AML-193 (cell line): Measurements from ENCODE around the gene CD34.
A peak's percentile ranks its signal among the peaks of the same experiment; 100 is the strongest.
"Not testable (repeated sequence)": the region's sequence is repeated elsewhere in the genome, so short reads cannot be mapped to it uniquely, and the experiment has no call there.

ENCODE experiments used
- DNase-seq, 2 experiments: peaks; one replicate each; lab custom pipeline; 2025; lab: John Stamatoyannopoulos, UW

The CD34 gene

DNA sequence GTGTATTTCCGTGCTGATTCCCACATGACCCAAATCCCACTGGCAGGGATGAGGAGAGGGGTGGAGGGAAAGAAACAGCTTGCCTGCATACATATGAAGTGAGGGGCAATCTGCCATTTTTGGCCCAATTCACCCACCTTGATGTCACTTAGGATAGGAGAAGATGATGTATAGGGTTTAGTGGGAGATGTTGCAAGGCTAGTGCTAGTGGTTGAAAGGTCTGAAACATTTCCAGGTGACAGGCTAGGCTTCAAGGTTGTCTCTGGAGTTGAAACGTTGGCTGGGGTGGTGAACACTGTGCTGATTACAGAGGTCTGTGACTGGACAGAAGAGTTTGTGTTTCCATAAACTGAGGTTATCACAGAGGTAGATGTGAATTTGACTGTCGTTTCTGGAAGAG lies 12.1 kb downstream of the CD34 start:
- no peak for DNase-seq

DNA sequence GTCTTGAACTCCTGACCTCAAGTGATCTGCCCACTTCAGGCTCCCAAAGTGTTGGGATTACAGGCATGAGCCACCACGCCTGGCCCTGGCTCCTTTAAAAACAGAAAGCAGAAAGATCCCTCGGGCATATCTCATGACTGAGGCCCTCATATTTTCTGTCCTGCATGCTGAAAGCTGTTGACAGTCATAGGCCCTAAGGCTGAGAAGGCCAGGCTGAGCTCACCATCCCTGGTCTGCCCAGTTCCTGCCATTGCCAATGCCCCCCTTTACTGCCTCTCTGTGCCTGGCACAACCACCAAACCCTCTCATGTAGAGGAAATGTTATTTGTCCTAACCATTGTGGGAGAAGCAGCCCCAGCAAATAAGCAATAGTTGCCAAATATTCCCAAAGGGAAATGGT lies 12.7 kb downstream of the CD34 start:
- no peak for DNase-seq

DNA sequence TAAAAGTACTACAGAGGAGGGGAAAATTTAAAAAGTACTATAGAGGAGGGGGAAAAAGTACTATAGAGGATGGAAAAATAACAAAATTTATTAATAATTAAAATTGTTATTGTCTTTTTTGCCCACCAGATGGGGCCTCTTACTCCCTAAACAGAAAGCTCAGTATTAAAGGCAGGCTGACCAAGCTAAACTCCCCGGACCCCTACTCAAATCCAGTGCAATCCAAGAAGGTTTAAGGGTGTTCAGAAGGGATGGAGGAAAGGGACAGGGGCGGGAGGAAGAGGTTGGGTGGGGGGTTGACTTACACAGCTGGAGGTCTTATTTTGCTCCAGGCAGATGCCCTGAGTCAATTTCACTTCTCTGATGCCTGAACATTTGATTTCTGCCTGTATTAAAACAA lies 13.7 kb downstream of the CD34 start:
- peak; percentile 17 to 43 for DNase-seq

DNA sequence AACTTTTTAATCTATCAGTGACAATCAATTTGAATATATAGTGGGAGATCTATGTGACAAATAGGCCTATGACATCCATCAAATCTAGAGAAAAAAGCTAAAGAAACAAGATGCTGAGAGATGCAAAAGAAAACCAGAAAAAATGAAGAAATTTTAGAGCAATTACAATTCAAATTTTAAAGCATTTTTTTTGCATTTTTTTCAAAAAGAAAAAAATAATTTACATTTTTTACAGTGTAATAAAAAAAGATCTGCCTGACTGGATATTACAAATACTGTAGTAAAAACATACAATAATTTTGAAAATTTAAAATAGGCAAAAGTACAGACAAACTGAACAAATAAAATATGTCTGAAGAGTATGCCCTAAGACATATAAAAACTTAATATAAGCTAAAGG lies 14.4 kb downstream of the CD34 start:
- DNase-seq = no peak

DNA sequence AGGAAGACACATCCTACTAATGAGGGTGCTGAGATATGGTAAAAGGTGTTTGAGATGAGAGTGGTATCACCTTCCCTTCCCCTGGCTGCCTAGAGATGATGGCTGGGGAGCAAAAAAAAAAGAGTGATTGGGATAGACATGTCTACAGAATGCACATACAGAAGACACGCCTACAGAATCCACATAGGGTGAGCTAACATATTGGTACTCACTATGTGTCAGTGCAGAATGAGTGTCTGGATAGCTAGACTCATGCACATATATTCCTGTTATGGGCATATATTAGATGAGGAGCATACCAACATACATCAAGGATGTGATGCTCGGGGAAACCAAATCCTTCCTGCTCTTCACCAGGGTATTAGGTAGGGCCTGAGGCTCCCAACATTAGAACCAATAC lies 16.2 kb downstream of the CD34 start:
- DNase-seq = no peak

DNA sequence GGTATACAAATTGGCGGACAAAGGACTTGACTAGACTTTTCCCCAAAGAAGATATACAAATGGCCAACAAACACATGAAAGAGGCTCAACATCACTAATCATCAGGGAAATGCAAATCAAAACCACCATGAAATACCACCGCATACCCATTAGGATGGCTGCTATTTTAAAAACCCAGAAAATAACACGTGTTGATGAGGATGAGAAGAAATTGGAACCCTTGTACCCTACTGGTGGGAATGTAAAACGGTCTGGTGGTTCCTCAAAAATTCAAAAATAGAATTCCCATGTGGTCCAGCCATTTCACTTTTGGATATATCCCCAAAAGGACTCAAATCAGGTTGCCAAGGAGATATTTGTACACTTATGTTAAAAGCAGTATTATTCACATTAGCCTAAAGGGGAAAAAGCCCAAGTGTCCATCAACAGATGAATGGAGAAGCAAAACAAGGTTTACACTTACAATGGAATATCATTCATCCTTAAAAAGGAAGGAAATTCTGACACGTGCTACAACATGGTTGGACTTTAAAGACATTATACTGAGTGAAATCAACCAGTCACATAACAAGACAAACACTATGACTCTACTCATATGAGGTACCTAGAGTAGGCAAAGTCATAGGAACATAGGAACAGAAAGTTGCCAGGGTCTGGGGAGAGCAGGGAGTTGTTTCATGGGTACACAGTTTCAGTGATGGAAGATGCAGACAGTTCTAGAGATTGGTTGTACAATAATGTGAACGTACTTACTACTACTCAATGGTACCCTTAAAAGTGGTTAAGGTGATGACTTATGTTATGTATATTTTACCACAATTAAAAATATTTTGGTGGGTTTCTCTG lies 17.0 kb downstream of the CD34 start:
- no peak for DNase-seq

DNA sequence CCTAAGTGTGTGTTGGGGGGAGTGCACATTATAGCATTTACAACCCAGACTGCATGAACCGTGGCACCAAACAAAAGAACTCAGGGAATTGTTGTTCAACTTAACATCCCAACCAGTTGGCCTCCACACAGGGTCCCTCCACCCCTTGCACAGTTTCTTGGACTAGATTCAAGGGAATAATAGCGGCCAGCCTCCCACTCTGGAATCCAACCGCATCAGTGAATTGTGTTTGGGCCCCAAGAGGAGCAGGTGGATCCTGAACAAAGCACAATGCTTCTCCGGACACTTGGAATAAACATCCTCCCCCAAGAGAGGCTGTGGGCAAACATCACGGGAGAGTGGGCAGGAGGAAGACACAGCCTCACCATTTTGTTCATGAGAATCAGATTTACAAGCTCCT lies 18.2 kb downstream of the CD34 start:
- DNase-seq = no peak

DNA sequence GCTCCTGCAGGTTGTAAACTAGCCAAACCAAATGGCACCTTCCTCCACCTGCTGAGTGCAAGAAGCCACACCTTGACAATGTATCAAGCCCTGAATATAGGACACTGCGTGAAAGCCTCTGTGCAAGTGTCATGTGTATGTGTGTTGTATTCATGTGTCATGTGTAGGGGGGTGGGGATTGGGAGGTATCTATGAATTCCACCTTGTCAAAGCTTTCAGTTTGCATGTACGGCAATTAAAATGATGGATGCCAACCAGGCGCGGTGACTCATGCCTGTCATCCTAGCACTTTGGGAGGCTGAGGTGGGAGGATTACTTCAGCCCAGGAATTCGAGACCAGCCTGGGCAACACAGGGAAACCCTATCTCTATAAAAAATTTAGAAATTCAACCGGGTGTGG lies 19.8 kb downstream of the CD34 start:
- no peak for DNase-seq

DNA sequence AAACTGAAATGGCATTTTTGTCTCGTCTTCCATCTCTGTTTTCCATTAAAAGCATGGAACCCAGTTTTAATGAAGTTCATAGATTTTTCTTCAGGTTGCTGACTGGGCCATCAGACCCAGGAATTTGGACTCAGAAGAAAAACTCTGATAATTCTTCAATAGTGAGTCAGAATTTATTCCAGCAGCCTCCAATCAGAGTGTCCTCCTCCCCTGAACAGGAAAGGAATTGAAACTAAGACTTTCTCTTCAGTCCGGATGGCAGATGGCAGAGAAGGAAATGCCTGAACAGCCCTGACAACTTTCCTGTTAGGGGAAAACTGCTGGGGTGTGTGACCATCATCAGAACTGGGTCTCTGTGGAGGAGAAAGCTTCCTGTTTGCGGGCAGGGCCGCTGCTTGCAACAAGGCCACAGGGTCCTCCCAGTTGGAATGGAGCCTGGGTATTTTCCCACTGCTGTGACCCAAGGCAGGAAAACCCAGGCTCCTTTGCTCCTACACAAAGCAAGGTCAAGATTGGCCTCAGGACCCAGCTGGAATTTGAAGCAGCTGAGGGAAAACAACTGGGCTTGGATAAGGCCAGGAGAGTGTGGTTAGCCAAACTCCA lies 20.7 kb downstream of the CD34 start:
- peak; percentile 6 to 30 for DNase-seq

DNA sequence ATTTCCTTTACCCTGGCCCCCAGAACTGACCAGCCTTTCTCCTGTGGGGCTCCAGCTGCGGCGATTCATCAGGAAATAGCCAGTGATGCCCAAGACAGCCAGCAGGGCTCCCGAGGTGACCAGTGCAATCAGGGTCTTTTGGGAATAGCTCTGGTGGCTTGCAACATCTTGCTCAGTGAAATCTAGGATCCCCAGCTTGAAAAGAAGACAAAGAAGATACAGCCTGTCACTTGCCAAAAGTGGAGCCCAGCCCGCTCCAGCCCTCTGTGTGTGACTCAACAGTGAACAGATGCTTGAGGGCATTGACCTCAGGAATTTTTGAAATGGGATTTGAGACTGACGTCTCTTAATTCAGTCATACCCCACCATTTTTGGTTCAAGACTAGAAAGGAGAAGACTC lies 22.3 kb downstream of the CD34 start:
- no peak for DNase-seq

DNA sequence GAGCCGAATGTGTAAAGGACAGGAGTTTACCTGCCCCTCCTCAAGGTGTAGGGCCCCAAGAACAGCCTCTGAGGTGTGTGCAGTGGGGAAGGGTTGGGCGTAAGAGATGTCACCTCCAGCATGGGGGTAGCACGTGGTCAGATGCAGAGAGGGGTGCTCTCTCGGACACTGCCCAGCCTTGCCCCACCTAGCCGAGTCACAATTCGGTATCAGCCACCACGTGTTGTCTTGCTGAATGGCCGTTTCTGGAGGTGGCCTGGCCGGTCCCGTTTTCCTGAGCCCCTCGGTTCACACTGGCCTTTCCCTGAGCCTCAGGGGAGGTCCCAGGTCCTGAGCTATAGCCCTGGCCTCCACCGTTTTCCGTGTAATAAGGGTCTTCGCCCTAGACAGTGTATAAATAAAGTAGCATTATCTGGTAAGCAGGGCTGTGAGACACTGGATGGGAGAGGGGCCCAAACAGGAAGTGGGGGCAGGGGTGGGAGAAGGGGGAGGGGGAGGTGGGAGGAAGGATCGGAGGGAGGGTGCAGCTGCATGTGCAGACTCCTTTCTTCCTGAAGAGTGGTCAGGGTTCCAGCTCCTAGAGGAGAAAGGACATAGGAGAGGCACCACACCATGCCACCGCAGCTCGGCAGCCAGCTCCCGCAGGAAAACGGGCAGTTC lies 23.3 kb downstream of the CD34 start:
- no peak for DNase-seq

DNA sequence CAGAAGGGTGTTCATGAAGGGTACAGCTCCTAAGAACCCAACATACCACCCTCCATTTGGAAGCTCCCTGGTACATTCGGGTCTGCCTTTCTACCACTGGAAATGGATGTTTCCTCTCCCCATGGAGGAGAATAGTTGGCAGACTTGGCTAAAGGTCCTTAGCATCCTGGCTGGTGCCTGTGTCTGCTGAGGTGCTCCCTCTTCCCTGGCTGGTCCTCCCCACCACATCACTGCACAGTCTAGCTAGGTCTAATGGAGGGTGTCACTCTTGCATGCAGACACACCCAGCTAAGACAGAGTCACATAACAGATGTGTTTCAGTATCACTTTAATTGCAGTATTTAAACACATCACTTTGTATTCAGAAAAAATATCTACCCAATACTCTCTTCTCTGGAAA lies 24.7 kb downstream of the CD34 start:
- DNase-seq = no peak

DNA sequence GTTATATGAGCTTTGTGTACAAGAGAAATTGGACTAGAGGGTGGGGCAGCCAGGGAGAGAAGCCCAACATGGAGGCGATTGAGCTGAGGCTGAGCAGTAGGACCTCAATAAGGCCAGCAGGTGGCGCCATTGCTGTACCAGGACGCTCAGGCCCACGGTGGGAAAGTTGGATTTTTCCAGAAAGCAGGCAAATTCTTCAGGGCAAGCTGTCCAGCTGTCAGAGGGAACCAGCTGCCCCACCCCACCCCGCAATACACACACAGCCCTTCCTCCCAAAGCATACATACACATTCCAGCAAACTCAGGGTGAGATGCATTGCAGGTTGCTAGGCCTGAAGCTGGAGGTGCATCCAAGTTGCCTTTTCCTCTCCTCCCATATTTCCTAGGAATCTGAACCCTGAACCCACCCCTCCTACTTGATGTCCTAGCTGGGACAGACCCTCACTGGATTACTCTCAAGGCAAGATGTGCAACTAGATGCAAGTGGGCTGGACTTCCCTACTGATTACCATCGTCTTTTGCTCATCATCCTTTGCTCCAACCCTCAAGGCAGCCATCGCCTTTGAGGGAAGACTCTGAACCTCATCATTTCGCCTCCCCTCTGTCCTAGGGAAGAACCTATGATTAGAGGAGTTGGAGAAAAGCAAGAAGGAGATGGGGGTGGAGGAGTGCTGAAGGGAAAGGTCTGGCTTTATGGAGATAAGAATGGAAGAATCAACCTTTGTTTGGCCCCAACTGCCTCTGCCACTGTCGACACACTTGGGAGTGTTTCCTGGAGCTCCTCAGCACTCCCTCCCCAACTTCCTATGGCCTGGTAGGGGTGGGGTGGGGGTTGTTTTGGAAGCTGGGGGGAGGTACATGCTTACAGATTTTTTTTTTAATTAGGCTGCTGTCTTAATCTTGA lies 25.5 kb downstream of the CD34 start:
- DNase-seq = peak; percentile 37 to 56

DNA sequence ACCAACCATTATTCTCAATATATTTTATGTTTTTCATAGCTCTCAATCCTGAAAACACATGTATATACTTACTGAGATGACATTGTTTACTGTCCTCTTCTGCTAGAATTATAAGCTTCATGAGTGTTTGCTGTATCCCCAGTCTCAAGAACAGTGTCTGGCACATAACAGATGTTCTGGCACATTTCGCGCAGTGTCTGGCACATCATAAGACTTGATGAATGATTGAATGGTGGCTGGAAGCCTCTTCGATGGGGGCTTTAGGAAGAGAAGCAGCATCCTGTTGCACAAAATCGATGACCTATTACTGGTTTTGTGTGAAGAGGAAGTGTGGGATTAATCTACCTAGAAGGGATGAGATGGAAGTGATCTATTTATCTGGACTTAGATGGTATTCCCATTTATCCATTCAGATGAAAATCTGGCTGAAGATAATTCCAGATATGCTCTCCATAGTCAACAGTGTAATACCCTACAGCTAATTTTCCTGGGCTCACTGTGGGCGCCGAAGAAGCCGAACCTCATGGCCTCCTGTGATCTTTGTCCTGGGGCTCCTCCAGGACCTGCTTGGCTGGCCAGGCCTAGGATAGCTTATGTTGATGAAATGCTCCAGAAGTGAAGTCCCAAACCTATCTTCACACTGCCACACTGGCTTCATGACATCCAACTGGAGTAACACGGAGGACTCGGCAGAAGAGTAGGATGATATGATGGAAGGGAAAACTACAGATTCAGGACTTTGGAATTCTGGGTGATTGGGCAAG lies 26.5 kb downstream of the CD34 start:
- DNase-seq = no peak

DNA sequence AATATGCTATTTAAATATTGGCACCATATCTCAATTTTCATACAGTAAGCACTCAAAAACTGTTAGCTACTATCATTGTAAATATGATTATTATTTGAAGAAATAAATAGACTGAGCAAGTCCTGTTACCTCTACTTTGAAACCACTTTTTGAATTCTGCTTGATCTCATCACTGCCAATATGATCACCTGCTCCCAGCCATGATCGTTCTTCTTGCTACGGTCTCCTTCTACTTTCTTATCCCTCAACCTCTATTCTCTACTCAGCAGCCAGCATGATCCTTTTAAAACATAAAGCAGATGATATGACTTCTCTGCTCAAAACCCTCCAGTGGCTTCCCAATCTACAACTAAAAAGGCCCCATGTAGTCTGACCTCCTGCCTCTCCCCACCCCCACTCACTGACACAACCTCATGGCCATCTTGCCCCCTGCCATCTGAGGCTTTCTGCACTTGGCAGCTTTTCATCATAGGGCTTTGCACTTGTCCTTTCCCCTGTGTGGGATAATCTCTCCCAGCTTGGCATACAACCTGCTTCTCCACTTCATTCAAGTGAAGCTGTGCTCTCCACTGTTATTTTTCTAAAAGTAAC lies 27.2 kb downstream of the CD34 start:
- DNase-seq = no peak

DNA sequence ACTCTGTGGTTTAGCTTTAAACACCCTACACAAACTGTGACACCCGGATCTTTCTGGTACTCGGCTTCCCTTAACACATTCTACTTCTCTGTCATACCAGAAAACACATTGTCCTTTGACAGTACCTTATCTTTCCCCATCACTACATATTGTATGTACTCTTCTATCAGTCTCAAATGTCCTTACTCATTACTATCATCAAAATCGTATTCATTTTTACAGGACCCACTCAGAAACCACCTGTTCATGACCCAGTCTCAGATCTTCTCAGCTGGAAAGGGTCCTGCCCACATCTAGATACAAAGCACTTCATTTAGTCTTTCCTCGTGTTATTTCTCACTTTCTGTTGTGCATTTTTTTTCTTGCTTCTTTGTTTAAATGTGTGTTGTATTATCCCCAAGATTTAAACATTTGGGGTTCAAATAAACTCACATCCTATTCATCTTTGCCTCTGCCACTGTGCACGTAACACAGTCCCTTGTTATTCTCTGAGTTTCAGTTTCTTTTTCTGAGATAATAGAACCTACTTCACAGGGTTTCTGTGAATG lies 27.7 kb downstream of the CD34 start:
- DNase-seq = no peak

DNA sequence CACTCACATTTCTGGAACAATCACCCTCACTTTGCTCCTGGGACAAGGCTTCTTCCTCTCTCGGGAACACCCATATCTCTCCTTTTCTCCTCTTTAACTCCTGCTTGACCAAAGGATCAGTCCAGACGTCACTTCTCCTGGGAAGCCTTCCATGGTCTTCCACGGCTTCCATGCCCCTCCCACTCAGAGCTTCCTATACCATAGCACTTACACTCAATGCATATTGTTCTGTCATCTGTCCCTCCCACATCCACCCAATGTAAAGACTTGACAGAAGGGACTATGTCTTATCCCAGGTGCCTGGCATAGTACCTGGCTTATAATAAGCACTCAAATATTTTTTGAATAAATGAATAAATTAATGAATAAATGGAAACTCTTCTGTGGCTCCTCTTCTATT lies 28.2 kb downstream of the CD34 start:
- DNase-seq = no peak

DNA sequence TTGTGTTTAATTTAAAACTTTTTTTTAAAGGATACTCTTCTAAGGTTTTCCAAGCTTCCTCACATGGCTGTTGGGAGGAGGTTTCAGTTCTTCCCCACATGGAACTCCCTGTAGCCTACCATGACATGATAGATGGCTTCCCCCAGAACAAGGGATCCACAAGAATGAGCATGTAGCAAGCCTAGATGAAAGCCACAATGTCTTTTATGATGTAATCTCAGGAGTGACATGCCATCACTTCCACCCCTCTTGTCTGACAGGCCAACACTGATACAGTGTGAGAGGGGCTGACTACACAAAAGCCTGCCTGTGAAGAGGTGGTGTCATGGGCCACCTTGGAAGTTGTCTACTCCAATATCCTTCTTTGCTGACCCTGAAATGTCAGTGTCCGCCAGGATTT lies 32.0 kb downstream of the CD34 start:
- no peak for DNase-seq

DNA sequence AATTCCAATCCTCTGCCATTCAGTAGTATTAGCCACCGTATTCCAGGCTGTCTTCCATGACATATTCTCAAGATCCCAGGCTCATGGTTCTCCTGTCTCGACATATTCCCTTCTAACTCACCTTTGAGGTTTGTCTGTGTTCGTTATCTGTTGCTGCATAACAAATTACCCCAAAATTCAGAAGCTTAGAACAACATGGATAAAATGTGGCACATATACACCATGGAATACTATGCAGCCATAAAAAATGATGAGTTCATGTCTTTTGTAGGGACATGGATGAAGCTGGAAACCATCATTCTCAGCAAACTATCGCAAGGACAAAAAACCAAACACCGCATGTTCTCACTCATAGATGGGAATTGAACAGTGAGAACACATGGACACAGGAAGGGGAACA lies 33.0 kb downstream of the CD34 start:
- DNase-seq = not testable (repeated sequence)

DNA sequence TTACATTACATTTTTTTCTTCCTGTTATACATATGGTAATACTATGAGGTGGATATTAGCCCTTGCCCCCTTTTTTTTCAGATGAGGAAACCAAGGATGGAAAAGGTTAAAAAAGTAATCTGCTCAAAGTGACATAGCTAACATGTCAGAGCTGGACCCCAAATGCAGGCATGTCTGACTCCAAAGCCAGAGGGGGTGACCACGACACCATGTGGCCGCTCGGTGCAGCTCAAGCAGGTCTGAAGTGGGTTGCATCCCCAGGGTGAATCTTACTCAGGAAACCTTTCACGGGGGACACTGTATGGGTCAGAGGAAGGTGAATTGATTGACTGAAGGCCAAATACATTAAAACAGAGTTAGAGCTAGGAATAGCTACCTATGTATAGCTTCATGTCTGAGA lies 34.8 kb downstream of the CD34 start:
- no peak for DNase-seq

DNA sequence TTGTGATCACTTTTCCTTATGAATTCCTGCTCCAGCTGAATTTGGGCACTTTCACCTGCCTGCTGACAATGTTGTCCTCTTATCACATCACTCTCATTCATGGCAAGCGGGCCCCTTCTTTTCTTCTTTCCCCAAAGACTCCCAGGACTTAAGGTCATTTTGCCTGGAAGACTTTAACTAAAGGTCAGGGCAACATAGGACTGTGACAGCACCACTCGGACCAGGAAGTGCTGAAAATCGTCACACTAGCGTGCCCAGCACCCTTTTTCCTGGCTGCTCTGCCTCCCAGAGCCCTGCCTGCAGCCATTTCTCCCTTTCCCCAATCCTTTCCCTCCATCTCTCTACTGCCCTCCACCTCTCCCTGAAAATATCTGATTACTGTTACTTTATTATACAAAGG lies 35.4 kb downstream of the CD34 start:
- DNase-seq = no peak
